ENCODE results near the gene FAM136A.
A peak's percentile ranks its signal among the peaks of the same experiment; 100 is the strongest.

FAM136A gene

GRCh38 chr2:70261501-70261900 is 40.4 kb downstream of the FAM136A start:
- DNase-seq (ENCODE audit: low read depth) = no peak
- TF ChIP-seq, protein P1, sequence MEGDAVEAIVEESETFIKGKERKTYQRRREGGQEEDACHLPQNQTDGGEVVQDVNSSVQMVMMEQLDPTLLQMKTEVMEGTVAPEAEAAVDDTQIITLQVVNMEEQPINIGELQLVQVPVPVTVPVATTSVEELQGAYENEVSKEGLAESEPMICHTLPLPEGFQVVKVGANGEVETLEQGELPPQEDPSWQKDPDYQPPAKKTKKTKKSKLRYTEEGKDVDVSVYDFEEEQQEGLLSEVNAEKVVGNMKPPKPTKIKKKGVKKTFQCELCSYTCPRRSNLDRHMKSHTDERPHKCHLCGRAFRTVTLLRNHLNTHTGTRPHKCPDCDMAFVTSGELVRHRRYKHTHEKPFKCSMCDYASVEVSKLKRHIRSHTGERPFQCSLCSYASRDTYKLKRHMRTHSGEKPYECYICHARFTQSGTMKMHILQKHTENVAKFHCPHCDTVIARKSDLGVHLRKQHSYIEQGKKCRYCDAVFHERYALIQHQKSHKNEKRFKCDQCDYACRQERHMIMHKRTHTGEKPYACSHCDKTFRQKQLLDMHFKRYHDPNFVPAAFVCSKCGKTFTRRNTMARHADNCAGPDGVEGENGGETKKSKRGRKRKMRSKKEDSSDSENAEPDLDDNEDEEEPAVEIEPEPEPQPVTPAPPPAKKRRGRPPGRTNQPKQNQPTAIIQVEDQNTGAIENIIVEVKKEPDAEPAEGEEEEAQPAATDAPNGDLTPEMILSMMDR (IDR thresholded peaks at IDR 0.05; ENCODE audit: insufficient read depth, low read depth, low read length, missing control alignments) = no peak
- no peak overlapping the region for H3K4me3 ChIP-seq (ENCODE audit: low read length)

GRCh38 chr2:70258532-70258875 is 43.4 kb downstream of the FAM136A start:
- peak; percentile 37 for DNase-seq (ENCODE audit: low read depth)
- peak overlapping the region; percentile 61 for H3K4me3 ChIP-seq (ENCODE audit: low read length)
- TF ChIP-seq, protein P1 (IDR thresholded peaks at IDR 0.05; ENCODE audit: insufficient read depth, low read depth, low read length, missing control alignments) = no peak

GRCh38 chr2:70255637-70256314 is 46.1 kb downstream of the FAM136A start:
- H3K4me3 ChIP-seq (ENCODE audit: low read length) = no peak overlapping the region
- TF ChIP-seq, protein P1 (IDR thresholded peaks at IDR 0.05; ENCODE audit: insufficient read depth, low read depth, low read length, missing control alignments) = no peak

GRCh38 chr2:70250434-70250833 is 51.4 kb downstream of the FAM136A start:
- TF ChIP-seq, protein P1 (IDR thresholded peaks at IDR 0.05; ENCODE audit: insufficient read depth, low read depth, low read length, missing control alignments) = no peak
- no peak overlapping the region for H3K4me3 ChIP-seq (ENCODE audit: low read length)
- no peak for DNase-seq (ENCODE audit: low read depth)

More at GRCh38 chr2:70255637-70256314, 46.1 kb downstream of the FAM136A start:
- no peak for DNase-seq (ENCODE audit: low read depth)

- DNase-seq (ENCODE audit: low read depth) = peak; percentile 98
- H3K4me3 ChIP-seq (ENCODE audit: low read length) = peak within 1 kb of the TSS; percentile 98
- TF ChIP-seq, protein P1 (IDR thresholded peaks at IDR 0.05; ENCODE audit: insufficient read depth, low read depth, low read length, missing control alignments) = no peak
Measured at GRCh38 chr2:70248181-70248847, 53.6 kb downstream of the FAM136A start, which contains the start of gene TIA1. TSS of gene TIA1 (minus strand) at chr2:70248628. CDS start at chr2:70248430, 198 bp downstream.

DNA sequence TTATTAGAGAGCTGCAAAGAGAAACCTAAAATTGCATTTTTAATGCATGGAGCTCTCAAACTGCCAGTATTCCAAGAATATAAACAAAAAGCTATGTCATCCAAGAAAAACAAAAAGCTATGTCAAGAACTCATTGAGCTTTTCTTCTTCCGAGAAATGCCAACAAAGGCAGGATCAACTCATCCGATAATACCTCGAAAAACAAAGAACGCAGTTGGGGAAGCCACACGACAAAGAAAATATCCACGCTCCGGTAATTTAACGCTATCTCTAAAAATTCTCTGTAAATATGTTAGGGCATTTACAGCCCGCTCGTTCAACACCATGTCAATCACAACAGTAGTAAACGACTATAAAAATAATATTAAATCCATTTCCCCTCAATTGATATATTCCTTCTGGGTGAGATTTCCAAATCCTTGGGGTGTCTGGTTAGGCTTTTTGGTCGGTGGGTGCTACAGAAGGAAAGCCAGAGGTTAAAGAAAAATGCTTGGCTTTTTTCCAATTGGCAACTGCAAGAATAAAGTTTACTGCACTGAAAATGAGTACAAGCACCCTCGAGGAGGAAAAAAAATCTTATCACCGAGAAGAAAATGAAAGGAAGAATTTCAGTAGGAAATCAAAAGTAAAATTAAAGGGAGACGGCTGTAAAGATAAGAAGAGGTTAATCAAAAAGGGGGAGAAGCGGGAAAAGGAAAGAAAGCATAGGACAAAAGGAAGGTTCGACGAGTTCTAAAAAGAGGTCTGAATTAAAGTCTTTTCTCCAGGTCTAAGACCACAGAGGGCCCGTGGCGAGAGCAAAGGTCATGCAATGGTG is 54.3 kb downstream of the FAM136A start:
- TF ChIP-seq, protein P1 (IDR thresholded peaks at IDR 0.05; ENCODE audit: insufficient read depth, low read depth, low read length, missing control alignments) = no peak
- no peak for DNase-seq (ENCODE audit: low read depth)
- peak overlapping the region; percentile 98 for H3K4me3 ChIP-seq (ENCODE audit: low read length)
